Right atrium auricular region (tissue), 2 donors: ENCODE data around the gene CLEC16A. TPM values are rescaled to one million over a fixed set of nuclear protein-coding genes. Genes with fewer than 3 reads are reported as not detected.

Source experiments
- DNase-seq: peaks from one replicate; pipeline ENCODE4 v3.0.0-alpha.2; 2019; ENCODE audit warnings: low spot score
- H3K27ac ChIP-seq, 2 donors: fragments of 200-600 bp; sonication (generic); 1 replicate in 1 of 2; 2 replicates in 1 of 2; pipeline ENCODE4 v1.5.1; 2016 to 2019
- H3K27me3 ChIP-seq, 2 donors: fragments of 200-600 bp; sonication (generic); one replicate each; pipeline versions ENCODE4 v1.5.1 to v1.6.0; 2017 to 2019
- H3K36me3 ChIP-seq: fragments of 200-600 bp; sonication (generic); one replicate; pipeline ENCODE4 v1.5.1; 2016
- H3K4me1 ChIP-seq, 2 donors: fragments of 200-600 bp; sonication (generic); one replicate each; pipeline versions ENCODE4 v1.5.1 to v1.6.0; 2017 to 2019
- H3K4me3 ChIP-seq, 2 donors: fragments of 200-600 bp; sonication (generic); 1 replicate in 1 of 2; 2 replicates in 1 of 2; pipeline ENCODE4 v1.5.1; 2017 to 2019; ENCODE audit warnings: mild to moderate bottlenecking in 1 of 2, moderate library complexity in 1 of 2
- H3K9me3 ChIP-seq, 2 donors: fragments of 200-600 bp; sonication (generic); one replicate each; pipeline ENCODE4 v1.5.1; 2019
- CTCF ChIP-seq, 2 donors: fragments of 200-600 bp; sonication (generic); IDR thresholded peaks; one replicate each; pipeline ENCODE4 v1.5.1; 2019; ENCODE audit warnings: antibody characterized with exemption in 2 of 2
- total RNA-seq, 2 donors: library from RNA; depleted of rRNA; stranded (reverse); fragments of >200 nt; gene quantifications; one replicate each; pipeline ENCODE4 v1.1.0, GENCODE V29; 2016

Gene CLEC16A
- total RNA-seq, 2 donors from 2014 or later, result 24.1 to 49.0 TPM

- H3K27me3 ChIP-seq, result no peaks in the 10 kb centered on the region
- no peak for DNase-seq
- peaks cover 0 to 11% of the 10 kb centered on the region in 2 donors for H3K4me1 ChIP-seq
- H3K27ac ChIP-seq, result no peak overlapping the region
- no peak overlapping the region for H3K4me3 ChIP-seq
- H3K9me3 ChIP-seq, result no peaks in the 10 kb centered on the region
- no peak for TF ChIP-seq CTCF (IDR thresholded peaks at IDR 0.05)
- H3K36me3 ChIP-seq, result peaks cover 68% of the 10 kb centered on the region
Measured at GRCh38 chr16:10978124-10978523, 33.8 kb downstream of the CLEC16A start.

- H3K36me3 ChIP-seq, result peaks cover 62% of the 10 kb centered on the region
- no peaks in the 10 kb centered on the region for H3K27me3 ChIP-seq
- no peak overlapping the region for H3K4me3 ChIP-seq
- no peaks in the 10 kb centered on the region for H3K9me3 ChIP-seq
- peaks cover 0 to 11% of the 10 kb centered on the region in 2 donors for H3K4me1 ChIP-seq
- H3K27ac ChIP-seq, result no peak overlapping the region
- no peak for DNase-seq
- TF ChIP-seq CTCF (IDR thresholded peaks at IDR 0.05), result no peak
Measured at GRCh38 chr16:10978871-10979446, 34.6 kb downstream of the CLEC16A start.

- DNase-seq, result peak; percentile 73
- Histone ChIP-seq H3K4me1 (peaks cover 0 to 11% of the 10 kb centered on the region in 2 donors), H3K36me3 (peaks cover 52% of the 10 kb centered on the region), H3K27me3 (no peaks in the 10 kb centered on the region), H3K9me3 (no peaks in the 10 kb centered on the region), H3K4me3 (no peak overlapping the region), H3K27ac (peak overlapping the region; percentile 38 to 62)
- TF ChIP-seq CTCF (IDR thresholded peaks at IDR 0.05), result no peak
Measured at GRCh38 chr16:10979717-10980601, 35.6 kb downstream of the CLEC16A start.

- TF ChIP-seq CTCF (IDR thresholded peaks at IDR 0.05), result no peak
- Histone ChIP-seq H3K4me1 (peaks cover 0 to 11% of the 10 kb centered on the region in 2 donors), H3K4me3 (no peak overlapping the region), H3K27ac (peak overlapping the region in 1 of 2 donors; percentile 62), H3K9me3 (no peaks in the 10 kb centered on the region), H3K36me3 (peaks cover 46% of the 10 kb centered on the region), H3K27me3 (no peaks in the 10 kb centered on the region)
- DNase-seq, result no peak
Measured at GRCh38 chr16:10980813-10981212, 36.4 kb downstream of the CLEC16A start.

- H3K4me1 ChIP-seq, result peaks cover 0 to 11% of the 10 kb centered on the region in 2 donors
- no peak overlapping the region for H3K4me3 ChIP-seq
- TF ChIP-seq CTCF (IDR thresholded peaks at IDR 0.05), result no peak
- H3K27ac ChIP-seq, result no peak overlapping the region
- no peaks in the 10 kb centered on the region for H3K27me3 ChIP-seq
- H3K9me3 ChIP-seq, result no peaks in the 10 kb centered on the region
- H3K36me3 ChIP-seq, result peaks cover 41% of the 10 kb centered on the region
- DNase-seq, result no peak
Measured at GRCh38 chr16:10981697-10982216, 37.4 kb downstream of the CLEC16A start.
